Measurements from ENCODE around the gene ZNF738.
"Not testable (repeated sequence)": the region's sequence is repeated elsewhere in the genome, so short reads cannot be mapped to it uniquely, and the experiment has no call there.

The ZNF738 gene

GRCh38 chr19:21358768-21359451 lies at the start of gene ZNF738:
Gene ZNF738, plus strand, starts transcription at chr19:21359000. Its CDS starts 141 bp downstream, at chr19:21359141.
- peak; percentile 82 for DNase-seq

GRCh38 chr19:21312807-21313206 lies 46.0 kb upstream of the ZNF738 start:
- not testable (repeated sequence) for DNase-seq

GRCh38 chr19:21314676-21315075 lies 44.1 kb upstream of the ZNF738 start:
- DNase-seq, result no peak

- no peak for DNase-seq
Observed at GRCh38 chr19:21317821-21318220, 41.0 kb upstream of the ZNF738 start.

GRCh38 chr19:21321134-21321533 lies 37.7 kb upstream of the ZNF738 start:
- no peak for DNase-seq

GRCh38 chr19:21321996-21322395 lies 36.8 kb upstream of the ZNF738 start:
- DNase-seq, result no peak

GRCh38 chr19:21322528-21322927 lies 36.3 kb upstream of the ZNF738 start:
- no peak for DNase-seq

GRCh38 chr19:21323000-21323399 lies 35.8 kb upstream of the ZNF738 start:
- DNase-seq, result no peak

- DNase-seq, result no peak
Observed at GRCh38 chr19:21326169-21326568, 32.6 kb upstream of the ZNF738 start.

GRCh38 chr19:21328406-21328805 lies 30.4 kb upstream of the ZNF738 start:
- DNase-seq, result peak; percentile 12

- peak; percentile 92 for DNase-seq
Observed at GRCh38 chr19:21328885-21329605, 29.8 kb upstream of the ZNF738 start, which contains the start of gene ZNF708. Gene ZNF708, minus strand, starts transcription at chr19:21329410. Its CDS starts 198 bp downstream, at chr19:21329212.

- DNase-seq, result no peak
Observed at GRCh38 chr19:21335721-21336120, 23.1 kb upstream of the ZNF738 start.

- DNase-seq, result not testable (repeated sequence)
Observed at GRCh38 chr19:21344841-21345240, 14.0 kb upstream of the ZNF738 start.

- DNase-seq, result no peak
Observed at GRCh38 chr19:21352830-21353229, 6.0 kb upstream of the ZNF738 start.

- DNase-seq, result no peak
Observed at GRCh38 chr19:21362291-21362690, 3.5 kb downstream of the ZNF738 start.

- DNase-seq, result no peak
Observed at GRCh38 chr19:21383980-21384582, 25.3 kb downstream of the ZNF738 start.

- no peak for DNase-seq
Observed at GRCh38 chr19:21396121-21396520, 37.3 kb downstream of the ZNF738 start.

GRCh38 chr19:21396893-21397572 lies 38.2 kb downstream of the ZNF738 start, which contains the start of gene ZNF493:
Gene ZNF493, plus strand, starts transcription at chr19:21397133. Its CDS starts 105 bp downstream, at chr19:21397238.
- DNase-seq, result peak; percentile 94

GRCh38 chr19:21398851-21399250 lies 40.1 kb downstream of the ZNF738 start:
- no peak for DNase-seq

- DNase-seq, result no peak
Observed at GRCh38 chr19:21402303-21402985, 43.6 kb downstream of the ZNF738 start.

GRCh38 chr19:21410166-21410565 lies 51.4 kb downstream of the ZNF738 start:
- no peak for DNase-seq

GRCh38 chr19:21422244-21422643 lies 63.4 kb downstream of the ZNF738 start:
- DNase-seq, result no peak
